ENCODE measurements around the gene ARHGAP32. TPM values are rescaled to one million over a fixed set of nuclear protein-coding genes. Genes with fewer than 3 reads are reported as not detected.
"Not testable (repeated sequence)": the region's sequence is repeated elsewhere in the genome, so short reads cannot be mapped to it uniquely, and the experiment has no call there.

ARHGAP32 gene
- total RNA-seq, 2 experiments from 2014 or later: not detected

DNA sequence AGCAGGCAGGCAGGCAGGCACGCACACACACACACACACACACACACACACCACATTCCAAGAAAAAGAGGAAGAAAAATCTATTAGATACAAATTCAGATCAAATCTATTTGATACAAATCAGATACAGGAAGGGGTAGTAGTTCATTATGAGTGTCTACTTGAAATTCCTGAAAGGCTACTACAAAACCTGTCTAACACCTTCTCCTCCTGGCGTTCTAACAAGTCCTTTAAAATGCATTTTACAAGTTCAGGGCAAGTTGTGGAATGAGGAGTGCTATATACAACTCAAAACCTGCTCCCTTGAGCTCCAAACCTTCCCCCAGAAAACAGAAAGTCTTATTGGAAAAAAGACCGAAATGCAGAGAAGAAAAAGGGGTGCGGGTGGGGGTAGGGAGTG, 476 bp downstream of the ARHGAP32 start:
- H3K9me2 ChIP-seq (ENCODE audit: insufficient read depth, low read length): no peaks in the 10 kb centered on the region
- no peak for DNase-seq (ENCODE audit: low spot score)
- ChIA-PET CTCF (ENCODE audit: unreplicated experiment) (no interaction called here), POLR2A (no interaction called here)
- no peak overlapping the region for H2AFZ ChIP-seq (ENCODE audit: low read length)
- BruUV-seq (replicated peaks): no TSS peak
- H3K4me3 ChIP-seq (ENCODE audit: low read depth, low read length, poor library complexity, severe bottlenecking): no peak overlapping the region
- H4K20me1 ChIP-seq (ENCODE audit: insufficient read depth, low read length): no peaks in the 10 kb centered on the region
- no peaks in the 10 kb centered on the region for H3K9me3 ChIP-seq (ENCODE audit: low read length)
- H3K36me3 ChIP-seq (ENCODE audit: insufficient read depth, low read length): no peaks in the 10 kb centered on the region
- H3K4me2 ChIP-seq (ENCODE audit: low read length): no peak overlapping the region
- intact Hi-C loops (cut with micrococcal nuclease; ENCODE audit: unreplicated experiment): no loop called here
- H3K27ac ChIP-seq (ENCODE audit: low read depth, low read length, poor library complexity, severe bottlenecking): no peak overlapping the region
- H3K4me1 ChIP-seq (ENCODE audit: insufficient read depth, low read length, poor library complexity, severe bottlenecking): no peaks in the 10 kb centered on the region
- no peaks in the 10 kb centered on the region for H3K79me2 ChIP-seq (ENCODE audit: insufficient read depth, low read depth, low read length)
- no peak for TF ChIP-seq EZH2phosphoT487 (IDR thresholded peaks at IDR 0.05; ENCODE audit: borderline replicate concordance, low read depth, low read length)
- TF ChIP-seq, protein P1, sequence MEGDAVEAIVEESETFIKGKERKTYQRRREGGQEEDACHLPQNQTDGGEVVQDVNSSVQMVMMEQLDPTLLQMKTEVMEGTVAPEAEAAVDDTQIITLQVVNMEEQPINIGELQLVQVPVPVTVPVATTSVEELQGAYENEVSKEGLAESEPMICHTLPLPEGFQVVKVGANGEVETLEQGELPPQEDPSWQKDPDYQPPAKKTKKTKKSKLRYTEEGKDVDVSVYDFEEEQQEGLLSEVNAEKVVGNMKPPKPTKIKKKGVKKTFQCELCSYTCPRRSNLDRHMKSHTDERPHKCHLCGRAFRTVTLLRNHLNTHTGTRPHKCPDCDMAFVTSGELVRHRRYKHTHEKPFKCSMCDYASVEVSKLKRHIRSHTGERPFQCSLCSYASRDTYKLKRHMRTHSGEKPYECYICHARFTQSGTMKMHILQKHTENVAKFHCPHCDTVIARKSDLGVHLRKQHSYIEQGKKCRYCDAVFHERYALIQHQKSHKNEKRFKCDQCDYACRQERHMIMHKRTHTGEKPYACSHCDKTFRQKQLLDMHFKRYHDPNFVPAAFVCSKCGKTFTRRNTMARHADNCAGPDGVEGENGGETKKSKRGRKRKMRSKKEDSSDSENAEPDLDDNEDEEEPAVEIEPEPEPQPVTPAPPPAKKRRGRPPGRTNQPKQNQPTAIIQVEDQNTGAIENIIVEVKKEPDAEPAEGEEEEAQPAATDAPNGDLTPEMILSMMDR (conservative IDR thresholded peaks at IDR 0.05; ENCODE audit: low read length): no peak

DNA sequence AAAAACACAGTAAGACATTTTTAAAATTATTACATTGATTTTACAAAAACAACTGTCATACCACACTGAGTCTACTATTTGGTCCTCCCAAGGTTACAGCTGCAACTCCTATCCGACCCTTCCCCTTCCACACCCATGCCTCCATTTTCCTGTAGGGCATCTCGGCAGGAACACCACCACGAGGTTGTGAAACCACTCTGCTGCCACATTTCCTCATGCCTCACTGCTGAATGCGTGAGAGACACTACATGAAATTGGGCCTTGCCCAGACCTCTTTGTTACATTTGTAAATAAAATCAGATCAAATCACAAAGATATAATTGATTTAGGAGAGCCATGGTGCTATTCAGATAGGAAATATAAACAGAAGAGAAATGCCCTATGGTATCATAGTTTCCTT, 2.0 kb downstream of the ARHGAP32 start:
- intact Hi-C loops (cut with micrococcal nuclease; ENCODE audit: unreplicated experiment): no loop called here
- ChIA-PET POLR2A (no interaction called here), CTCF (ENCODE audit: unreplicated experiment) (no interaction called here)
- H3K27ac ChIP-seq (ENCODE audit: low read depth, low read length, poor library complexity, severe bottlenecking): no peak overlapping the region
- H3K9me2 ChIP-seq (ENCODE audit: insufficient read depth, low read length): no peaks in the 10 kb centered on the region
- no peaks in the 10 kb centered on the region for H3K79me2 ChIP-seq (ENCODE audit: insufficient read depth, low read depth, low read length)
- no peaks in the 10 kb centered on the region for H4K20me1 ChIP-seq (ENCODE audit: insufficient read depth, low read length)
- no peak overlapping the region for H3K4me3 ChIP-seq (ENCODE audit: low read depth, low read length, poor library complexity, severe bottlenecking)
- no peaks in the 10 kb centered on the region for H3K4me1 ChIP-seq (ENCODE audit: insufficient read depth, low read length, poor library complexity, severe bottlenecking)
- BruUV-seq (replicated peaks): no TSS peak
- H2AFZ ChIP-seq (ENCODE audit: low read length): no peak overlapping the region
- no peak for DNase-seq (ENCODE audit: low spot score)
- no peaks in the 10 kb centered on the region for H3K36me3 ChIP-seq (ENCODE audit: insufficient read depth, low read length)
- TF ChIP-seq, protein P1 (conservative IDR thresholded peaks at IDR 0.05; ENCODE audit: low read length): no peak
- no peak for TF ChIP-seq EZH2phosphoT487 (IDR thresholded peaks at IDR 0.05; ENCODE audit: borderline replicate concordance, low read depth, low read length)
- H3K4me2 ChIP-seq (ENCODE audit: low read length): no peak overlapping the region
- no peaks in the 10 kb centered on the region for H3K9me3 ChIP-seq (ENCODE audit: low read length)

DNA sequence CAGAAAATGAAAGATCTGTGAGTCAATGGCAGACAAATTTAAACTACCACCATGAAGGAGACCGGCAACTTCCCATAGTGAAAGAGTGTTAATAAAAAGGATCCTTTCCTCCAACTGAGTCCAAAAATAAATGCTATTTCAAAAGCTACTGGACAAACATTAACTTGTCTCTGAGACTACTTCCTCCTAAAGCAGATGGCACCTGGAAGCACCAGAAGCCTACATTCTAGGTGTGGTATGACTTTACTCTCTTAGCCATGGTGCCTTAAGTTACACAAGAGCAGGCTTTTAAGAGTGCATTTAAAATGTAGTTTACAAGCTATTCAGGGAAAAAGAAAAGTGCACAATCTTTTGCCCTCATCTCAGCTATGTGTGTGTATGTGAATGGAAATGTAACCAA, 2.5 kb downstream of the ARHGAP32 start:
- intact Hi-C loops (cut with micrococcal nuclease; ENCODE audit: unreplicated experiment): no loop called here
- CTCF ChIA-PET (ENCODE audit: unreplicated experiment): no interaction called here
- H3K4me2 ChIP-seq (ENCODE audit: low read length): no peak overlapping the region

DNA sequence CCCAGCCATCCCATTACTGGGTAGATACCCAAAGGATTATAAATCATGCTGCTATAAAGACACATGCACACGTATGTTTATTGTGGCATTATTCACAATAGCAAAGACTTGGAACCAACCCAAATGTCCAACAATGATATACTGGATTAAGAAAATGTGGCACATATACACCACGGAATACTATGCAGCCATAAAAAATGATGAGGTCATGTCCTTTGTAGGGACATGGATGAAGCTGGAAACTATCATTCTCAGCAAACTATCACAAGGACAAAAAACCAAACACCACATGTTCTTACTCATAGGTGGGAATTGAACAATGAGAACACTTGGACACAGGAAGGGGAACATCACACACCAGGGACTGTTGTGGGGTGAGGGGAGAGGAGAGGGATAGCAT, 7.0 kb downstream of the ARHGAP32 start:
- H2AFZ ChIP-seq (ENCODE audit: low read length); H3K79me2 ChIP-seq (ENCODE audit: insufficient read depth, low read depth, low read length); BruUV-seq (replicated peaks); H3K4me1 ChIP-seq (ENCODE audit: insufficient read depth, low read length, poor library complexity, severe bottlenecking); H3K4me2 ChIP-seq (ENCODE audit: low read length); CTCF ChIA-PET (ENCODE audit: unreplicated experiment); H4K20me1 ChIP-seq (ENCODE audit: insufficient read depth, low read length); H3K9me3 ChIP-seq (ENCODE audit: low read length); H3K36me3 ChIP-seq (ENCODE audit: insufficient read depth, low read length); H3K9me2 ChIP-seq (ENCODE audit: insufficient read depth, low read length); intact Hi-C loops (cut with micrococcal nuclease; ENCODE audit: unreplicated experiment); DNase-seq (ENCODE audit: low spot score); H3K27ac ChIP-seq (ENCODE audit: low read depth, low read length, poor library complexity, severe bottlenecking); H3K4me3 ChIP-seq (ENCODE audit: low read depth, low read length, poor library complexity, severe bottlenecking); POLR2A ChIA-PET: not testable (repeated sequence)

More for the DNA sequence above, 2.5 kb downstream of the ARHGAP32 start:
- Histone ChIP-seq H3K4me3 (ENCODE audit: low read depth, low read length, poor library complexity, severe bottlenecking) (no peak overlapping the region), H3K79me2 (ENCODE audit: insufficient read depth, low read depth, low read length) (no peaks in the 10 kb centered on the region), H3K4me1 (ENCODE audit: insufficient read depth, low read length, poor library complexity, severe bottlenecking) (no peaks in the 10 kb centered on the region), H2AFZ (ENCODE audit: low read length) (no peak overlapping the region), H4K20me1 (ENCODE audit: insufficient read depth, low read length) (no peaks in the 10 kb centered on the region), H3K36me3 (ENCODE audit: insufficient read depth, low read length) (no peaks in the 10 kb centered on the region), H3K27ac (ENCODE audit: low read depth, low read length, poor library complexity, severe bottlenecking) (no peak overlapping the region), H3K9me3 (ENCODE audit: low read length) (no peaks in the 10 kb centered on the region), H3K9me2 (ENCODE audit: insufficient read depth, low read length) (no peaks in the 10 kb centered on the region)
- BruUV-seq (replicated peaks): no TSS peak
- POLR2A ChIA-PET: no interaction called here
- TF ChIP-seq, protein P1 (conservative IDR thresholded peaks at IDR 0.05; ENCODE audit: low read length): no peak
- no peak for TF ChIP-seq EZH2phosphoT487 (IDR thresholded peaks at IDR 0.05; ENCODE audit: borderline replicate concordance, low read depth, low read length)
- no peak for DNase-seq (ENCODE audit: low spot score)
